ENCODE results near the gene ATXN2L.
"Not testable (repeated sequence)": the region's sequence is repeated elsewhere in the genome, so short reads cannot be mapped to it uniquely, and the experiment has no call there.

ATXN2L gene

DNA sequence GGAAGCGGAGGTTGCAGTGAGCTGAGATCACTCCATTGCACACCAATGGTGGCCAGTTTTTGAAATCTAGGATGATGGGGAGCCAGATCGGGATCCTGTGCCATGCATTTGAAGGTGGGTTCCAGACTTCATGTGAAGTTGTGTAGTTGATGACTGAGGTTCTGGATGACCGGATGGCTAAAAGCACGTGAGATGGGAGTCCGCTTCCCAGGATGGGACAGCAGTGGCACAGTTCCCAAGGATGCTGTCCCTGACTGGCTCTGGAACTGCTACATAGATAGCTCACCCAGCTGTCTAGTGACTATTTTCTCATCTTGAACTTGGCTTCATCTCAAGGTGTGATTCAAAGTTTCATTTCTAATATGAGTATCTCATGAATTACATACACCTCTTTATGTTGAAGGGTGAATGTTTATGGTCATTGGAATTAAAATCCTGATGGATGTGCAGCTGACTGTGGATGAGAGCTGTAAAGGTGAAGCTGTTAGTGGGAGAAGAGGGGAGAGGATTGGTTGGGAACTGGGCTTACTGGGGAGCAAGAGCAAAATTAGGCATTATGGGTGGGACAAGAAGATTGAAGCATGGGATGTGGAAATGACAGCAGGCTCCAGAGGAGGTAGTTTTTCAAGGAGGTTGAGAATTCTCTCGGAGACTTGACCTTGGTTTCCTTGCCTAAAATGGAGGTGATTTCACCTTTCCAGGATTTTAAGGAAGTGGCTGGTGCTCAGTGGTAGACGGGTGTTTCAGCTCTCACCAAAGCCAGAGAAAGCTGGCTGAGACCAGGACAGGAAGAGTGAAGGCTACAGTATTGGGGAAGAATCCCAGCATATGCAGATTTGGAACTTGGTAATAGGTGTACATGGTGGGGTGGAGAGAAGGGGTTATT, 15.1 kb downstream of the ATXN2L start:
- no peak for DNase-seq

DNA sequence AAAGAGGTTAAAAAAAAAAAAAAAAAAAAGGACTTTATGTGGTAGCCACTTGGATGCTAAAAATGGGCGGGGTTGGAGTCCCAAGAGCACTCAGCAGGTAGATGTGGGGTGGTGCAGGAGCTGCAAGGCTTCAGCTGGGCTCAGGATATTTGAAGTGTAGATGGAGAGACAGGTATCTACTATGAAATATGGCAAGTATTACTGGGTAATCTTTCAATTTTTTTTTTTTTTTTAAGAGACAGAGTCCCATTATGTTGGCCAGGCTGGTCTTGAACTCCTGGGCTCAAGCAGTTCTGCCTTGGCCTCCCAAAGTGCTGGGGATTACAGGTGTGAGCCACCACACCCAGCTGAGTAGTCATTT, 15.7 kb downstream of the ATXN2L start:
- DNase-seq = no peak

DNA sequence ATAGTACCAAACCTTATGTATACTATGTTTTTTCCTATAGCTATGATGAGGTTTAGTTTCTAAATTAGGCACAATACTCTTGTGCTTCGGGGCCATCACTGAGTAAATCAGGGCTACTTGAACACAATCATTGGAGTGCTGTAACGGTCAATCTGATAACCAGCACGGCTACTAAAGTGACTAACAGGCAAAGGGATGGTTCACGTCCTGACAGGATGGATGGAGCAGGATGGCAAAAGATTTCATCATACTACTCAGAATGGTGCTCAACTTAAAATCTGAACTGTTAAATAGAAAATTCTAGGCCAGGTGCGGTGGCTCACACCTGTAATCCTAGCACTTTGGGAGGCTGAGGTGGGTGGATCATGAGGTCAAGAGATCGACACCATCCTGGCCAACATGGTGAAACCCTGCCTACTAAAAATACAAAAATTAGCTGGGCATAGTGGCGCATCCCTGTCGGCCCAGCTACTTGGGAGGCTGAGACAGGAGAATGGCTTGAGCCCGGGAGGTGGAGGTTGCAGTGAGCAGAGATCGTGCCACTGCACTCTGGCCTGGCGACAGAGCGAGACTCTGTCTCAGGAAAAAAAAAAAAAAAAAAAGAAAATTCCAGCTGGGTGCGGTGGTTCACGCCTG, 16.3 kb downstream of the ATXN2L start:
- DNase-seq = no peak

DNA sequence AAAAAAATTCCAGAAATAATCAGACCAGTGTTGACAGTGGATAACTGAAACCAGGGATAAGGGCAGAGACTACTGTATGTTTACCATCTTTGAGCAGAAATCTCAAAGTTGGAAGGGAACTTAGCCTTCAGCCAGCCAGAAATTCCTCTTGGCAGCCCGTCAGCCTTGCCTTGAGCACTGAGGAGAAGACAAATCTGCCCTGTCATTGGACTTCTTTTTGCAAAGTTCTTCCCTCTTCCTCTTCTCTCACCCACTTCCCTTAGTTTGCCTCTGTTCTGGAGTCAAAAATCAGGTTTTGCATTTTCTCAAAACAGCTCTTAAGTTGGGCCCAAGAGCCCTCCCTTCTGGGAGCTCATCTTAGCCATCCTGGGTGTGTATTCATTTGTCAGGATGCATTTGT, 17.1 kb downstream of the ATXN2L start:
- no peak for DNase-seq

DNA sequence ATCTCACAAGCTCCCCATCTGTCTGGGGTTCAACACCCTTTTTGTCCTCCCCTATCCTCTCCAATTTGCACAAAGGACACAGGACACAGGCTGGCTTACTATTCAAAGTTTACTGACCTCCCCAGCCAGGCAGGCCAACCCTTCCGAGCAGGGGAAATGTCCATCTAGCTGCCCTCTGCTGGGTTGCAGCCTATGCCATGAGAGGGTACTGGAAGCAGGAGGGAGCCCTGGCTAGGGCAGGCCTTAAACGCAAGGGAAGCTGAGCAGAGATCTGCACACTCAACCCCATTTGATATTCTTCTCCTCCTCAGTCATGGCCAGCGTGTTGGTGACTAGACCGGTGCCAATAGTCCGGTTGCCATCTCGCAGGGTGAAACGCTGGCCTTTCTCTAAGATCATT, 19.9 kb downstream of the ATXN2L start:
- no peak for DNase-seq

DNA sequence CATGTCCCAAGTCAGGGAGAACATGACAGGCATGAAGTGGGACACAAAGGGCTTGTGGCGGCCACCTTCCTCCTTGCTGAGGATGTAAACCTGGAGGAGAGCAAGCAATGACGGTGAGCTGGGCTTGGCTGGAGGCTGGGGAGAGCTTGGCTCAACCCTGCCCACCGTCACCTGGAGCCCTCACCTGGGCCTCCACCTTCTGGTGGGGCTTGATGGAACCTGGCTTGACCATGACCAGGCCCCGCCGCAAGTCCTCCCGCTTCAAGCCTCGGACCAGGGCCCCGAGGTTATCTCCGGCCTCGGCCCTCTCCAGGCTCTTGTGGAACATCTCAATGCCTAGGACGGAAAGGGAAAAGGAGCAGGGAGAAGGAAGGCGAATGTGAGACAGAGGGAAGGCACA, 21.0 kb downstream of the ATXN2L start:
- no peak for DNase-seq

DNA sequence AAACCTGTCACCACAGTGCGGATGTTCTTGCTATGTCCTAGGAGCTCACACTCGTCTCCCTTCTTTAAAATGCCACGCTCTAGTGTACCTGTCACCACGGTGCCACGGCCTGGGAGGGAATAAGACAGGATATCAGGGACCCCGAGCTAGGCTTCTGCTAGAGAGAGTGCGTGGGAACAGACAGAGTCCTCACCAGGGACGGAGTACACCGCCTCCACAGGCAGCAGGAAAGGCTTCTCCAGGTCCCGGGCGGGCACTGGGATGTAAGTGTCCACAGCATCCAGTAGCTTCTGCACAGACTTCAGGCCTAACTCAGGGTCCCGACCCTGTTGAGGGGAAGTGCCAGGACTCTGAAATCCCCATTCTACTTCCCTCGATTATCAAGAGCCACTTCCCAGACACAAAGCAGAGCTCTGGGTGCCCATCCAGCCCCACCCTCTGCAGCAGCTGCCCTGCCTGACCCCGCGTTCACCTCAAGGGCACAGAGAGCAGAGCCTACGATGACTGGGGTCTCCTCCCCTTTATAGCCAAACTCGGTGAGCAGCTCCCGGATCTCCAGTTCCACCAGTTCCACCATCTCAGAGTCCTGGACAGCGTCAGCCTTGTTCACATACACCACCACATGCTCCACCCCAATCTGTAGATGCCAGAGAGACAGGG, 21.6 kb downstream of the ATXN2L start:
- no peak for DNase-seq

DNA sequence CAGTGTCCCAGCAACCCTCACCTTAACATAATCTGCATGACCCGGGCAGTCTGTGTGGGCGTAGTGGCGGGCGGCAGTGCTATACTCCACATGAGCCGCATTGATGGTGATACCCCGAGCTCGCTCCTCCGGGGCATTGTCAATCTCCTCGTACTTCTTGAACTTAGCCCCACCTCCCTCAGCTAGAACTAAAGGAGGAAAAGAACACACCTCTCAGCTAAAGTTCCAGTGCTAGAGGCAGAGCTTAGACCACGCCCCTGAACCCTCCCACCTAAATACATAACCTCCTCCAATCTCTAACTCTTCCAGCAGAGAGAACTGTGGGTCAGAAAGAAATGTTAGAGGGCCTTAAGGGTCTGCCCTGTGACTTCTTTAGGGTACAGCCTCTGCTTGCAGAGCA, 22.5 kb downstream of the ATXN2L start:
- no peak for DNase-seq

DNA sequence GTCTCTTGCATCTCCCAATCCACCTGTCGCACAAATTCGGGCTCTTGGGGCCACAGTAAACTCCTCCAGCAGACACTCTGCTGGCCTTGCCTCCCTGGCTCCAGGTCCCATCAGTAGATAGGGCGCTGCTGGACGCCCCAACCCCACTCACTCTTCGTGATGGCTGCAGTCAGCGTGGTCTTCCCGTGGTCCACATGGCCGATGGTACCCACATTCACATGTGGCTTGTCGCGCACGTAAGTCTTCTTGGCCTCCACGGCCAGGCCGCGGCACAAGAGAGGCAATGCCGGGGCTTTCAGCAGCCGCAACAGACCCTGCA, 22.9 kb downstream of the ATXN2L start:
- DNase-seq = no peak

DNA sequence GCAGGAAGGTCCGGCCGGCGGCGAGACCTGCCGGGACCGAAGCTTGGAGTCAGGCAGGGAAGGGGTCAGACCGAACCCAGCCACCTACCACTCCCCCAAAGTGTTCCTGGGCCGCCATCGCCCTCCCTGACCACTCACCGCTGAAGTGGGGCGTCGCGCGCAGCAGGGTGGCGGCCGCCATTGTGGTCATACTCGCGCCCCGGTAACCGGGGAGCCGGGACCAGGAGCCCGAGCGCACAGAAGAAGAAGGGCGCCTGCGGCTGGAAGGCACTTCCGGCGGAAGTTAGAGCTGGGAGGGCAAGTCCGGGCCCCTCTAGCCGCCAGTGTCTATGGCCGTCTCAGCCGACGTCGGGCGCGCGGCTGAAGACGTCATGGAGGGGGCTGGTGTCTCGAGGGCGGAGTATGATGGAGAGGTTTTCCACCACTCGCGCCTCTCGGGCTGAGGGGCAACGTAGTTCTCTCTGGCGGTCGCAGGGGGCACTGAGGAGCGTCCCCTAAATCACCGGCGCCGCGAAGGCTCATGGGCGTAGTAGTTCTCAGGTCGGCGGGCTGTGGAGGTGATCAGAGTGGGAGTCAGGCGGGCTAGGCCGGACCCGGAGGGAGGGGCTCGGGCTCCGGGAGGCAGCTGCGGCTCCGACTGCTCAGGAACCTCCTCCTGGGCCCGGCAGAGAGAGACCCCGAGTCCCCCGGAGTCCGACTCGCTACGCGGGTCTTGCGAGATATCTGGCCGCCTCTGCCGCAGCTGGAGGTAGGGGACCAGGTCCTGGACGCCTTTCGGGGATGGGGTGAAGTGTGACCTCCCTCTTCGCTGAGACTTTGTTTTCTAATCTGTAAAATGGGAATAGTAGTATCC, 23.5 kb downstream of the ATXN2L start, which contains the start of gene TUFM:
Gene TUFM (minus strand): TSS at position 269 of the 853 bp plus-strand sequence. CDS start 79 bp downstream, at position 190.
- DNase-seq = peak; percentile 84 to 100 (median 97)

DNA sequence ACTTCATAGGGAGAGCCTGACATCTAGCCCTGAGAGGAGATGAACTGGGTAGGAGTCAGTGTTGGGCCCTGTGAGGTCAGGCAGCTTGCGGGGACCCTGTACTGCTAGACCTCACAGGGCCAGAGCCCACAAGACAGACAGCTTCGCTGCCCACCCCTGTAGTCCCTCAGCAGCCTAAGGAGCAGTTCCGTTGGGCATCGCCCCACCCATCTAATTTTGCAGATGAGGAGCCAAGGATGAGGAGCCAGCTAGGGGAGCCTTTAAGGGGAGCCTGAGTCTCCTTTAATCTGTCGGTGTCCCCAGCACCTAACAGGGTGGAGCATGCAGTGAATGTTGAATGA, 24.1 kb downstream of the ATXN2L start:
- DNase-seq = peak in 3 of 14 donors; percentile 27 to 46 (median 37)

DNA sequence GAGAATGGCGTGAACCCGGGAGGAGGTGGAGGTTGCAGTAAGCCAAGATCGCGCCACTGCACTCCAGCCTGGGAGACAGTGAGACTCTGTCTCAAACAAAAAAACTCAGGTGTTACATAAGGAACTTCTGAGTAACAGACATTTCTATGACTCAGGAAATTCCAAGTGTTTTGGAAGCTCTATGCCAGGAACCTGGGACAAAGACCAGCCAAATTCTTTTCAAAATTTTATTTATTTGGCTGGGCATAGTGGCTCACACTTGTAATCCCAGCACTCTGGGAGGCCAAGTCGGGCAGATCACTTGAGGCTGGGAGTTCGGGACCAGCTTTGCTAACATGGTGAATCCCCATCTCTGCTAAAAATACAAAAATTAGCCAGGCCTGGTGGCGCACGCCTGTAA, 35.6 kb downstream of the ATXN2L start:
- DNase-seq = no peak

DNA sequence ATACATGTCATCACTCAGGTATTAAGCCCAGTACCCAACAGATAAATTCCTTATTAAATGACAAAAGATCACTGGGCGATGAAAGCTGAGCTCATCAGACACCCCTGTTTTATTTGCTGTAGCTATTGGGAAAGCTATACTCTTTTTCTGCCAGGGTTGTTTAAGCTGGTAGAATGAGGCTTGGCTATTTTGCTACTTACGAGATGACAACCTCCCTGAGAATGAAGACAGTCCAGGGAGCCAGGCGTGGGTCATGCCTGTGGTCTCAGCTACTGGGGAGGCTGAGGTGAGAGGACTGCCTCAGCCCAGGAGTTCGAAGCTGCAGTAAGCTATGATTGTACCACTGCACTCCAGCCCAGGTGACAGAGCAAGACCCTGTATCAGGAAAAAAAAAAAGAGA, 36.5 kb downstream of the ATXN2L start:
- no peak for DNase-seq

DNA sequence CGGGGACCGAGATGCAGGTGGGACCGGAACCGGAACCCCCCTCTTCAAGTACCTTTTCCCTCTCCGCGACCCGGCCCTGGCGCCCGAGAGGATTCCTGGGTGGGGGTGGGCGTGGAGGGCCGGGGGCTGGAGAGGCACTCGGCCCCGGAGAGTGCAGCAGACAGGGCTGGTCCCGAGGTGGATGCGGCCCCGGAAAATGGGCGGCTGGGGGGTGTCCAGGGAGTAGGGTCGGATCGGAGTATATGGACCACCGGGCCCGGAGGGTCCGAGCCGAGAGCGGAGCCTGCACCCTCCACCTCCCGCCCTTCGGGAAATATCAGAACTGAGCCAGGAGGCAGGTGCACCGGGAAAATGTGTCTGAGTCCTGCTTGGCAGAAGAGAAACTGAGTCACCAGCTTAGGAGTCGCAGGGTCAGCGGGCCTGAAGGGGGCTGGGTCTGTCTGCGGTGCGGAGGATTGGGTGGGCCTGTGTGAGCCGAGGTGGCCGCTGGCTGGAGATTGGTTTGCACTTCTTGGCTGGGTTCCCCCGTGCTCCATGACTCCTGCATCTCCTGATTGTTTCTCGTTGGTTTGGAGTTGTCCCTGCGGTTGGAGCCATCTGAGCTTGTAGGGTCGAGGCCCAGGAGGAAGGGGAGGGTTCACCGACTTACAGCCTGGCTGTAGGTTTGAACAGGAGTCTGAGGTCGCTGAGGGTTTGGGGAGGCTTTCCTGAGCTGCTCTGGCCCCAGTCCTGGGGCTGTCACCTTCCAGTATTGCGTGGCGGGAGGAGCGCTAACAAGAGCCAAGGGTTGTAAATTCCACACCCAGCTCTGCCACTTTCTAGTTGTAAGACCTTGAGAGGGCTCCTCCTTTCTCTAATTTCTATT, 41.4 kb downstream of the ATXN2L start:
- peak in 4 of 14 donors; percentile 34 to 70 (median 48) for DNase-seq

DNA sequence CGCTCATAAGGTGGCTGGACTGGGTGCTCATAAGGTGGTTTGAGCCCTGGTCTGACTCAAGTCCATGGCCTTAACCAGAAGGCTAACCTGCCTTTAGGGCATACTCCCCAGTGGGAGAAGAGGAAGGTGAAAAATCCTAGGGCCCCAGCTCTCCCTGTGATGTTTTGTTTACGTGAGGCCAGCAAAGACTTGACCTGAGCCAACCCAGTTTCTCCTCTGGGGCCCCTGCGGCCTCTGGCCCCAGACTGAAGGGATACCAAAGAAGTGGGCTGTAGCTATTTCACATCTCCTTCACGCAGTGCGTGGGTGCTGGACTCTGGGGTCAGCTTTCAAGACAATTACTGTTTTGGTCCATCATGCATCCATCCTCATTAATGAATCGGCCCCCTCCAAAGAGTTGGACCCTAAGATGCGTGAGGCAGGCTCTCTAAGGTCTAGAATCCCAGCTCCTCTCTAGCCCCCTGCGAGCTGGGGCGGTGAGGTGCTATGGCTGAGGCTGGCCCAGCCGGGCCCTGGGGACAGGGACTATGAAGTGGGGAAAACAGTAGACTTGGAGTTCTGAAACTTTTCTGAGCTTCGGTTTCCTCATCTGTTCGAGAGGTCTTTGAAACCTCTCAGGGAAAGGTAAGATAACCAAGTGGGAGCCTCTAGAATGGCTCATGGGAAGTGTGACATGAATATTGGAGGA, 42.3 kb downstream of the ATXN2L start:
- DNase-seq = no peak

DNA sequence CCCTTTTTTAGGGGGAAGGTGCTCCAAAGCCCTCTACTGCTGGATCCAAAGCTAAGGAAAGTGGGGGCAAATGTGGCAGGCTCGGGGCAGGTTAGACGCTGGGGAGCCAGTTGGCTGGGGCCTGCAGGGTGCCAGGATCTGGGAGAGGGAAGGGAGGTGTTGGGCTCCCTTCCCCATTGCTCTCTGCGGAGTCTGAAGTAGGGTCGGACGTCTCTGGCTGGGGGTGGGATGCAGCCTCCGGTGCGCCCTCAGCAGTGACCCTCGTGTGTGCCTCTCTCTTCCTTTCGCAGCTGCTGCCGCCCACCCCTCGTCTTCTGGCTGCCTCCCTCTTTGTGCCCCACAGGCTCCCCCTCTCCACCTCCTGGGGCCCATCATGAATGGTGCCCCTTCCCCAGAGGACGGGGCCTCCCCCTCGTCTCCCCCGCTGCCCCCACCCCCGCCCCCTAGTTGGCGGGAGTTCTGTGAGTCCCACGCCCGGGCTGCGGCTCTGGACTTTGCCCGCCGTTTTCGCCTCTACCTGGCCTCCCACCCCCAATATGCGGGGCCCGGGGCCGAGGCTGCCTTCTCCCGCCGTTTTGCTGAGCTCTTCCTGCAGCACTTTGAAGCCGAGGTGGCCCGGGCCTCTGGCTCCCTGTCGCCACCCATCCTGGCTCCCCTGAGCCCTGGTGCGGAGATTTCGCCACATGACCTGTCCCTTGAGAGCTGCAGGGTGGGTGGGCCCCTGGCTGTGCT, 43.1 kb downstream of the ATXN2L start:
- DNase-seq = no peak

DNA sequence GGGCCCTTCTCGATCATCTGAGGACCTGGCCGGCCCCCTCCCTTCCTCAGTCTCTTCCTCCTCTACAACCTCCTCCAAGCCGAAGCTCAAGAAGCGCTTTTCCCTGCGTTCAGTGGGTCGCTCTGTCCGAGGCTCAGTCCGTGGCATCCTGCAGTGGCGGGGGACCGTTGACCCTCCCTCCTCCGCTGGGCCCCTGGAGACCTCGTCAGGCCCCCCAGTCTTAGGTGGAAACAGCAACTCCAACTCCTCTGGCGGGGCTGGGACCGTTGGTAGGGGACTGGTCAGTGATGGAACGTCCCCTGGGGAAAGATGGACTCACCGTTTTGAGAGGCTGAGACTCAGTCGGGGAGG, 43.6 kb downstream of the ATXN2L start:
- no peak for DNase-seq

DNA sequence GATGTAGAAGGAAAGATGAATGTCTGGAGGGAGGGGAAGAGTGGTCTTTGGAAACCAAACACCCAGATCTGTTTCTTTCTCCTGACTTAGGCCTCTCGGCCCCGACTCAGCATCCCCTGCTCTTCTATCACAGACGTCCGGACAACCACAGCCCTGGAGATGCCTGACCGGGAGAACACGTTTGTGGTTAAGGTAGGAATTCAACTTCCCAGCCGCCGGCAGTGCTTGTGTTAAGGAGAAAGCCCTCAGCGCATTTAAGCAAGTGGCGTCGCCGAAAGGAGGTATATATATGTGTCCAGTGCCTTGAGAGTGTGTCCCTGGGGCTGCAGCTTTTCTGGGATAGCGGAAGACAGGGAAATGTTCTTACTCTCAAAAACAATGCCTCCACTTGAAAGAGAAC, 44.4 kb downstream of the ATXN2L start:
- DNase-seq = no peak

DNA sequence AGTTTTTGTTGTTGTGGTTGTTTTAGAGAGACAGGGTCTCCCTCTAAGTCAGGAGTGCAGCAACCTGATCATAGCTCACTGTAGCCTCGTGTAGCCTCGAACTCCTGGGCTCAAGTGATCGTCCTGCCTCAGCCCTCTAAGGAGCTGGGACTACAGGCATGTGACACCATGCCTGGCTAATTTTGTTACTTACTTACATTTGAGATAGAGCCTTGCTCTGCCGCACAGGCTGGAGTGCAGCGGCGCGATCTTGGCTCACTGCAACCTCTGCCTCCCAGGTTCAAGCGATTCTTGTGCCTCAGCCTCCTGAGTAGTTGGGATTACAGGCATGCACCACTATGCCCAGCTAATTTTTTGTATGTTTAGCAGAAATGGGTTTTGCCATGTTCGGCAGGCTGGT, 44.8 kb downstream of the ATXN2L start:
- not testable (repeated sequence) for DNase-seq

DNA sequence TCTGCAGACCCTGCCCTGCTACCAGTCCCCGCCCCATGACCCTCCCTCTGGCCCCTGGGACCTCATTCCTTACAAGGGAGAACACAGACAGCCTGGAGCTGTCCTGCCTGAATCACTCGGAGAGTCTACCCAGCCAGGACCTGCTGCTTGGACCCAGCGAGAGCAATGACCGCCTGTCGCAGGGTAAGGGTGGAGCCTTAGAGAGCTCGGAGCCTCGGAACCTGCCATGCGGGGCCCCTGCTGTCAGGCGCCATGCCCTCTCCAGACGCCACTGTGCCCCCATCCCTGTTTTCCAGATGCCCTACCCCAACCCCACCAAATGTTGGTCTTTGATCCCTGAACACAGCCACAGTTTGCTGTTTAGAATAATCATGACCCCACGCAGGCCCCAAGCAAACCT, 46.4 kb downstream of the ATXN2L start:
- DNase-seq = no peak

DNA sequence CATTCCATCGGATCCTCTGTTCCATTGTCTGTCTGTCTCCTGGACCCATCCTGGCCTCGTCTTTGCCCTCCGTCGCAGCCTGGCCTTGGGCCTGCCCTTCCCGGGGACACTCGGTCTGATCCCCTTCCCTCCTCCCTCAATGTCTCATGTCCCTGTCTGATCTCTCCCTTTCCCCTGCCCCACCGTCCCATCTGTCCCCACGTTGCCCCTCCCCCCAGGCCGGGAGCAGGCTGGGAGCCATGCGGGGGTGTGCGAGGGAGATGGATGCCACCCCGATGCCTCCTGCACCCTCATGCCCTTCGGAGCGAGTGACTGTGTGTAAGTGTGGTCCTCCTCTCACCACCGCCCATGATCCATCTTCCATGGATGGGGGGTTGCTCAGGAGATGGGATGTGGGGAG, 50.2 kb downstream of the ATXN2L start:
- DNase-seq = no peak

All from C1 segment of cervical spinal cord (tissue), 14 donors.